Hepatocyte (in vitro differentiated cells): Measurements from ENCODE around the gene DCAF5. TPM values are rescaled to one million over a fixed set of nuclear protein-coding genes. Genes with fewer than 3 reads are reported as not detected.

Experiments
- DNase-seq: peaks from one replicate; pipeline ENCODE4 v3.0.0-alpha.2; 2016; ENCODE audit warnings: low spot score
- H2AFZ ChIP-seq: fragments of 200-600 bp; sonication (generic); 2 replicates; pipeline ENCODE4 v1.6.0; 2016; ENCODE audit warnings: antibody characterized with exemption, mild to moderate bottlenecking
- H3K27ac ChIP-seq: fragments of 200-600 bp; sonication (generic); 2 replicates; pipeline ENCODE4 v1.5.1; 2016; ENCODE audit warnings: mild to moderate bottlenecking
- H3K27me3 ChIP-seq: fragments of 200-600 bp; sonication (generic); 2 replicates; pipeline ENCODE4 v1.6.1; 2016
- H3K36me3 ChIP-seq: fragments of 200-600 bp; sonication (generic); replicated peaks from 2 replicates; pipeline ENCODE4 v1.5.1; 2016; ENCODE audit warnings: low read depth; ENCODE audit not compliant: insufficient read depth
- H3K4me1 ChIP-seq: fragments of 200-600 bp; sonication (generic); 2 replicates; pipeline ENCODE4 v1.5.1; 2016; ENCODE audit warnings: mild to moderate bottlenecking, moderate library complexity; ENCODE audit not compliant: insufficient read depth
- H3K4me2 ChIP-seq: fragments of 200-600 bp; sonication (generic); 2 replicates; pipeline ENCODE4 v1.6.0; 2016
- H3K4me3 ChIP-seq: fragments of 200-600 bp; sonication (generic); 2 replicates; pipeline ENCODE4 v1.5.1; 2016; ENCODE audit warnings: mild to moderate bottlenecking
- H3K79me2 ChIP-seq: fragments of 200-600 bp; sonication (generic); 2 replicates; pipeline ENCODE4 v1.6.0; 2017; ENCODE audit warnings: mild to moderate bottlenecking
- H3K9me2 ChIP-seq: fragments of 200-600 bp; sonication (generic); replicated peaks from 2 replicates; pipeline ENCODE4 v1.6.0; 2017; ENCODE audit warnings: mild to moderate bottlenecking; ENCODE audit not compliant: insufficient read depth
- H3K9me3 ChIP-seq: fragments of 200-600 bp; sonication (generic); 2 replicates; pipeline ENCODE4 v1.5.1; 2016; ENCODE audit warnings: low read depth, mild to moderate bottlenecking
- H4K20me1 ChIP-seq: fragments of 200-600 bp; sonication (generic); 2 replicates; pipeline ENCODE4 v1.6.0; 2016; ENCODE audit warnings: mild to moderate bottlenecking; ENCODE audit not compliant: insufficient read depth, poor library complexity, severe bottlenecking
- CTCF ChIP-seq: fragments of 200-600 bp; sonication (generic); IDR thresholded peaks from 2 replicates; pipeline ENCODE4 v1.5.1; 2016; ENCODE audit warnings: antibody characterized with exemption, mild to moderate bottlenecking; ENCODE audit not compliant: poor library complexity
- EZH2 ChIP-seq: fragments of 200-600 bp; sonication (generic); IDR thresholded peaks from 2 replicates; pipeline ENCODE4 v1.6.1; 2016; ENCODE audit warnings: antibody characterized with exemption, mild to moderate bottlenecking, borderline replicate concordance
- EZH2phosphoT487 ChIP-seq: fragments of 200-600 bp; sonication (generic); IDR thresholded peaks from one replicate; pipeline ENCODE4 v1.6.1; 2018; ENCODE audit warnings: antibody characterized with exemption, mild to moderate bottlenecking, low read depth, moderate library complexity; ENCODE audit not compliant: unreplicated experiment, severe bottlenecking
- WGBS: methylation state at CpG from one replicate; pipeline ENCODE4 v1.1.6; 2016; ENCODE audit warnings: low lambda C conversion rate; ENCODE audit errors: missing lambda C conversion rate; 5-methylcytosine and 5-hydroxymethylcytosine counted together
- polyA plus RNA-seq: library from polyadenylated mRNA; unstranded; fragments of >200 nt; fragmentation: Nextera tagmentation; extraction: Ambion mirVana; gene quantifications from 2 replicates; pipeline ENCODE4 v1.2.1, GENCODE V29; 2016
- total RNA-seq: library from RNA; depleted of rRNA; stranded (reverse); fragments of >200 nt; gene quantifications from 2 replicates; pipeline ENCODE4 v1.2.3, GENCODE V29; 2014

Gene DCAF5
- total and polyA plus RNA-seq, 2 experiments from 2014 or later: 34.4 to 47.6 TPM

GRCh38 chr14:69012256-69012953 is 140.5 kb downstream of the DCAF5 start:
- Histone ChIP-seq H3K27ac (no peak overlapping the region), H3K4me3 (no peak overlapping the region), H3K79me2 (no peaks in the 10 kb centered on the region), H2AFZ (no peak overlapping the region), H4K20me1 (no peaks in the 10 kb centered on the region), H3K27me3 (no peaks in the 10 kb centered on the region), H3K9me2 (no peaks in the 10 kb centered on the region), H3K4me2 (no peak overlapping the region), H3K36me3 (no peaks in the 10 kb centered on the region), H3K9me3 (no peaks in the 10 kb centered on the region), H3K4me1 (peaks cover 14% of the 10 kb centered on the region)
- DNase-seq: no peak
- TF ChIP-seq EZH2: no peak
- TF ChIP-seq CTCF: no peak
- no peak for TF ChIP-seq EZH2phosphoT487
- 97% methylated on average over 5 of the region's 5 CpGs for WGBS

GRCh38 chr14:69010648-69011047 is 142.3 kb downstream of the DCAF5 start:
- Histone ChIP-seq H3K4me3 (no peak overlapping the region), H4K20me1 (no peaks in the 10 kb centered on the region), H3K79me2 (no peaks in the 10 kb centered on the region), H2AFZ (no peak overlapping the region), H3K27ac (no peak overlapping the region), H3K9me2 (no peaks in the 10 kb centered on the region), H3K9me3 (no peaks in the 10 kb centered on the region), H3K4me1 (peaks cover 14% of the 10 kb centered on the region), H3K27me3 (no peaks in the 10 kb centered on the region), H3K36me3 (no peaks in the 10 kb centered on the region), H3K4me2 (no peak overlapping the region)
- TF ChIP-seq EZH2 (no peak), EZH2phosphoT487 (no peak), CTCF (no peak)
- 88% methylated on average over 1 of the region's 1 CpG for WGBS
- DNase-seq: no peak

GRCh38 chr14:69008421-69008884 is 144.5 kb downstream of the DCAF5 start:
- no peak overlapping the region for H2AFZ ChIP-seq
- H4K20me1 ChIP-seq: no peaks in the 10 kb centered on the region
- WGBS: 34% methylated on average over 1 of the region's 1 CpG
- no peaks in the 10 kb centered on the region for H3K27me3 ChIP-seq
- H3K36me3 ChIP-seq: no peaks in the 10 kb centered on the region
- H3K4me3 ChIP-seq: no peak overlapping the region
- H3K4me1 ChIP-seq: peaks cover 9% of the 10 kb centered on the region
- no peaks in the 10 kb centered on the region for H3K9me3 ChIP-seq
- no peaks in the 10 kb centered on the region for H3K79me2 ChIP-seq
- no peaks in the 10 kb centered on the region for H3K9me2 ChIP-seq
- peak overlapping the region; percentile 54 for H3K27ac ChIP-seq
- TF ChIP-seq EZH2phosphoT487: no peak
- TF ChIP-seq CTCF: no peak
- no peak for TF ChIP-seq EZH2
- H3K4me2 ChIP-seq: no peak overlapping the region
- peak; percentile 46 for DNase-seq
